Suprapubic skin (tissue), 4 donors: ENCODE measurements around the gene CNTD1.

Source experiments
- EP300 ChIP-seq: sonication (generic); formaldehyde crosslinking; IDR thresholded peaks from one replicate; pipeline ENCODE4 v1.6.1; 2017; ENCODE audit warnings: antibody characterized with exemption
- POLR2A ChIP-seq, 2 donors: fragments of 450-650 bp; IDR thresholded peaks; one replicate each; pipeline ENCODE4 v1.6.1; 2017; ENCODE audit warnings: antibody characterized with exemption in 2 of 2, mild to moderate bottlenecking in 2 of 2, moderate library complexity in 2 of 2
- POLR2AphosphoS5 ChIP-seq, 3 donors: sonication (generic); formaldehyde crosslinking; IDR thresholded peaks; one replicate each; pipeline ENCODE4 v1.6.1; 2017; ENCODE audit warnings: antibody characterized with exemption in 3 of 3
- TF ChIP-seq, protein P1 (sequence below), 2 donors: fragments of 200-600 bp in 1 of 2; fragments of 450-650 bp in 1 of 2; sonication (generic) in 1 of 2; IDR thresholded peaks; one replicate each; pipeline ENCODE4 v1.5.1; 2016 to 2019; ENCODE audit warnings: antibody characterized with exemption in 2 of 2, mild to moderate bottlenecking in 1 of 2, moderate library complexity in 1 of 2

DNA sequence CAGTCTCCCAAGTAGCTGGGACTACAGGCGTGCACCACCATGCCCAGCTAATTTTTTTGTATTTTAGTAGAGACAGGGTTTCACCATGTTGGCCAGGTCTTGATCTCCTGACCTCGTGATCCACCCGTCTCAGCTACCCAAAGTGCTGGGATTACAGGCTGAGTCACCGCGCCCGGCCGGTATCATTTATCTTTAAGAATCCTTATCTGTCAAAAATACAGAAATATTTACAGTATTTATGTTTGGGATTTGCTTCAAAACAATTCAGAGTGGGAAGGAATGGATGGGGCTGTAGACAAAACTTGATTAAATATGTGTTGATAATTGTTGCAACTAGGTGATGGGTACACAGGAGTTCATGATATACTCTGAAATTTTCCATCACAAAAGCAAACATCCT, 22.5 kb downstream of the CNTD1 start:
- no peak for TF ChIP-seq POLR2A (IDR thresholded peaks at IDR 0.05)
- TF ChIP-seq, protein P1, sequence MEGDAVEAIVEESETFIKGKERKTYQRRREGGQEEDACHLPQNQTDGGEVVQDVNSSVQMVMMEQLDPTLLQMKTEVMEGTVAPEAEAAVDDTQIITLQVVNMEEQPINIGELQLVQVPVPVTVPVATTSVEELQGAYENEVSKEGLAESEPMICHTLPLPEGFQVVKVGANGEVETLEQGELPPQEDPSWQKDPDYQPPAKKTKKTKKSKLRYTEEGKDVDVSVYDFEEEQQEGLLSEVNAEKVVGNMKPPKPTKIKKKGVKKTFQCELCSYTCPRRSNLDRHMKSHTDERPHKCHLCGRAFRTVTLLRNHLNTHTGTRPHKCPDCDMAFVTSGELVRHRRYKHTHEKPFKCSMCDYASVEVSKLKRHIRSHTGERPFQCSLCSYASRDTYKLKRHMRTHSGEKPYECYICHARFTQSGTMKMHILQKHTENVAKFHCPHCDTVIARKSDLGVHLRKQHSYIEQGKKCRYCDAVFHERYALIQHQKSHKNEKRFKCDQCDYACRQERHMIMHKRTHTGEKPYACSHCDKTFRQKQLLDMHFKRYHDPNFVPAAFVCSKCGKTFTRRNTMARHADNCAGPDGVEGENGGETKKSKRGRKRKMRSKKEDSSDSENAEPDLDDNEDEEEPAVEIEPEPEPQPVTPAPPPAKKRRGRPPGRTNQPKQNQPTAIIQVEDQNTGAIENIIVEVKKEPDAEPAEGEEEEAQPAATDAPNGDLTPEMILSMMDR (IDR thresholded peaks at IDR 0.05), result no peak
- no peak for TF ChIP-seq POLR2AphosphoS5 (IDR thresholded peaks at IDR 0.05)
- TF ChIP-seq EP300, result no peak
